Measurements from ENCODE around the gene FOXD4L4.
"Not testable (repeated sequence)": the region's sequence is repeated elsewhere in the genome, so short reads cannot be mapped to it uniquely, and the experiment has no call there.

FOXD4L4 gene

GRCh38 chr9:65737096-65737564, at the start of gene FOXD4L4:
TSS of gene FOXD4L4 (plus strand) at chr9:65737146. CDS start at chr9:65737146, 0 bp downstream.
- not testable (repeated sequence) for H3K27ac ChIP-seq

GRCh38 chr9:65703550-65703949, 33.4 kb upstream of the FOXD4L4 start:
- not testable (repeated sequence) for H3K27ac ChIP-seq

GRCh38 chr9:65714445-65714844, 22.5 kb upstream of the FOXD4L4 start:
- H3K27ac ChIP-seq, result not testable (repeated sequence)

DNA sequence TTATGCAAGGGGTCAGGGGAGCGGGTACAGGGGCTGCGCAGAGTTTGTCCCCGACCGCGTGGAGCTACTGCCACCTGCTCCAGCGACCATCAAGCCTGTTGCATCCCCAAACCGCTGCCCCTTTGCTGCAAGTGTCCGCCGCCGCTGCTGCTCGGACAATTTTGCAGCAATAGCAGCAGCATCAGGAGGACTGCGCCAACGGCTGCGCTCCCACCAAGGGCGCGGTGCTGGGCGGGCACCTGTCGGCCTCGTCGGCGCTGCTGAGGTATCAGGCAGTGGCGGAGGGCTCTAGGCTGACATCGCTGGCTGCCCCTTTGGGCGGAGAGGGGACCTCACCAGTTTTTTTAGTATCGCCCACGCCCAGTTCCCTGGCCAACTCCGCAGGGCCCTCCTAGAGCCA, 1.2 kb downstream of the FOXD4L4 start:
- not testable (repeated sequence) for H3K27ac ChIP-seq
